H1 (cell line): ENCODE results near the gene MBD3L4. TPM values are rescaled to one million over a fixed set of nuclear protein-coding genes. Genes with fewer than 3 reads are reported as not detected.

Experiments
- BACH1 ChIP-seq: IDR thresholded peaks from 2 replicates; pipeline ENCODE4 v1.6.1; 2012; ENCODE audit warnings: low read length, improper control_type of control experiment
- CBX5 ChIP-seq: fragments of 300-800, 300-1000 bp; sonication (generic); IDR thresholded peaks from 2 replicates; pipeline ENCODE4 v1.7.1; 2016; ENCODE audit warnings: antibody characterized with exemption, low read length, low read depth
- CBX8 ChIP-seq: fragments of 300-800, 300-1000 bp; sonication (generic); IDR thresholded peaks from 2 replicates; pipeline ENCODE4 v1.7.1; 2016; ENCODE audit warnings: low read depth, low read length, borderline replicate concordance
- EP300 ChIP-seq, 2 experiments: IDR thresholded peaks; 1 replicate in 1 of 2; 2 replicates in 1 of 2; pipeline ENCODE4 v1.6.1; 2011 to 2012; ENCODE audit warnings: low read depth in 2 of 2, low read length in 2 of 2, mild to moderate bottlenecking in 2 of 2, borderline replicate concordance in 1 of 2, inconsistent platforms in 1 of 2, moderate library complexity in 1 of 2
- KDM1A ChIP-seq: fragments of 200-600, 300-600 bp; sonication (generic); IDR thresholded peaks from 2 replicates; pipeline ENCODE4 v1.7.1; 2016; ENCODE audit warnings: mild to moderate bottlenecking, low read length, borderline replicate concordance
- NRF1 ChIP-seq: IDR thresholded peaks from 2 replicates; pipeline ENCODE4 v1.6.1; 2011; ENCODE audit warnings: mild to moderate bottlenecking, low read depth, low read length, improper control_type of control experiment
- POU5F1 ChIP-seq: IDR thresholded peaks from 2 replicates; pipeline ENCODE4 v1.6.1; 2011; ENCODE audit warnings: low read depth, mild to moderate bottlenecking, low read length, moderate library complexity
- TAF1 ChIP-seq: IDR thresholded peaks from 2 replicates; pipeline ENCODE4 v1.6.1; 2011; ENCODE audit warnings: mild to moderate bottlenecking, low read depth, low read length
- TBP ChIP-seq: IDR thresholded peaks from 2 replicates; pipeline ENCODE4 v1.6.1; 2011; ENCODE audit warnings: low read depth, low read length, improper control_type of control experiment
- polyA plus RNA-seq, 7 experiments: library from polyadenylated mRNA; depleted of rRNA in 3 of 7; stranded (reverse) in 5 of 7; unstranded in 2 of 7; fragments of >200 nt in 5 of 7; fragments of 200-250 nt in 2 of 7; gene quantifications; 1 replicate in 5 of 7; 2 replicates in 1 of 7; 4 replicates in 1 of 7; pipeline versions ENCODE4 v1.2.1 to v1.2.3, GENCODE V29; 2011 to 2013; ENCODE audit warnings: missing spikeins in 2 of 7, mixed read lengths in 2 of 7
- total RNA-seq: library from RNA; stranded (reverse); fragmentation: NEBNext Ultra II Directional; extraction: Animal tissue kit (Norgen Biotek cat#: 25700); gene quantifications from 2 replicates; pipeline ENCODE4 v1.2.1, GENCODE V29; 2021
- TF ChIP-seq, protein P1 (sequence below): fragments of 300-600 bp; sonication (generic); IDR thresholded peaks from 2 replicates; pipeline ENCODE4 v1.7.1; 2012; ENCODE audit warnings: low read length, moderate library complexity, mild to moderate bottlenecking, inconsistent platforms; ENCODE audit not compliant: insufficient replicate concordance

MBD3L4 gene
- total and polyA plus RNA-seq, 2 of the 8 experiments (the other 6 are each of a cell fraction or from before 2014, with no cell fraction given) = not detected

DNA sequence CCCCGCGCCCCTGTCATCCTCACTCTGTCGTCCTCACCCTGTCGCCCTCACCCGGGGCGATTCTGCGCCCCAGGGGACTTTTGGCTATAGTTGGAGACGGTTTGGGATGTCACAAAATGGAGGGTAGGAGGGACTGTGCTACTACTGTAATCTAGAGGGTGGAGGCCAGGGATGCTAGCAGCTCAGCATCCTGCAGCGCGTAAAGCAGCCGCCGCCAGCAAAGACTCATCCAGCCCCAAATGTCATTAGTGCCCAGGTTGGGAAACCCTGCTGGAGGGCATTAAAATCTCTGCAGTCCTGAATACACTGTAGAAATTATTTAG is 29.9 kb upstream of the MBD3L4 start (continued):
- TF ChIP-seq, protein P1, sequence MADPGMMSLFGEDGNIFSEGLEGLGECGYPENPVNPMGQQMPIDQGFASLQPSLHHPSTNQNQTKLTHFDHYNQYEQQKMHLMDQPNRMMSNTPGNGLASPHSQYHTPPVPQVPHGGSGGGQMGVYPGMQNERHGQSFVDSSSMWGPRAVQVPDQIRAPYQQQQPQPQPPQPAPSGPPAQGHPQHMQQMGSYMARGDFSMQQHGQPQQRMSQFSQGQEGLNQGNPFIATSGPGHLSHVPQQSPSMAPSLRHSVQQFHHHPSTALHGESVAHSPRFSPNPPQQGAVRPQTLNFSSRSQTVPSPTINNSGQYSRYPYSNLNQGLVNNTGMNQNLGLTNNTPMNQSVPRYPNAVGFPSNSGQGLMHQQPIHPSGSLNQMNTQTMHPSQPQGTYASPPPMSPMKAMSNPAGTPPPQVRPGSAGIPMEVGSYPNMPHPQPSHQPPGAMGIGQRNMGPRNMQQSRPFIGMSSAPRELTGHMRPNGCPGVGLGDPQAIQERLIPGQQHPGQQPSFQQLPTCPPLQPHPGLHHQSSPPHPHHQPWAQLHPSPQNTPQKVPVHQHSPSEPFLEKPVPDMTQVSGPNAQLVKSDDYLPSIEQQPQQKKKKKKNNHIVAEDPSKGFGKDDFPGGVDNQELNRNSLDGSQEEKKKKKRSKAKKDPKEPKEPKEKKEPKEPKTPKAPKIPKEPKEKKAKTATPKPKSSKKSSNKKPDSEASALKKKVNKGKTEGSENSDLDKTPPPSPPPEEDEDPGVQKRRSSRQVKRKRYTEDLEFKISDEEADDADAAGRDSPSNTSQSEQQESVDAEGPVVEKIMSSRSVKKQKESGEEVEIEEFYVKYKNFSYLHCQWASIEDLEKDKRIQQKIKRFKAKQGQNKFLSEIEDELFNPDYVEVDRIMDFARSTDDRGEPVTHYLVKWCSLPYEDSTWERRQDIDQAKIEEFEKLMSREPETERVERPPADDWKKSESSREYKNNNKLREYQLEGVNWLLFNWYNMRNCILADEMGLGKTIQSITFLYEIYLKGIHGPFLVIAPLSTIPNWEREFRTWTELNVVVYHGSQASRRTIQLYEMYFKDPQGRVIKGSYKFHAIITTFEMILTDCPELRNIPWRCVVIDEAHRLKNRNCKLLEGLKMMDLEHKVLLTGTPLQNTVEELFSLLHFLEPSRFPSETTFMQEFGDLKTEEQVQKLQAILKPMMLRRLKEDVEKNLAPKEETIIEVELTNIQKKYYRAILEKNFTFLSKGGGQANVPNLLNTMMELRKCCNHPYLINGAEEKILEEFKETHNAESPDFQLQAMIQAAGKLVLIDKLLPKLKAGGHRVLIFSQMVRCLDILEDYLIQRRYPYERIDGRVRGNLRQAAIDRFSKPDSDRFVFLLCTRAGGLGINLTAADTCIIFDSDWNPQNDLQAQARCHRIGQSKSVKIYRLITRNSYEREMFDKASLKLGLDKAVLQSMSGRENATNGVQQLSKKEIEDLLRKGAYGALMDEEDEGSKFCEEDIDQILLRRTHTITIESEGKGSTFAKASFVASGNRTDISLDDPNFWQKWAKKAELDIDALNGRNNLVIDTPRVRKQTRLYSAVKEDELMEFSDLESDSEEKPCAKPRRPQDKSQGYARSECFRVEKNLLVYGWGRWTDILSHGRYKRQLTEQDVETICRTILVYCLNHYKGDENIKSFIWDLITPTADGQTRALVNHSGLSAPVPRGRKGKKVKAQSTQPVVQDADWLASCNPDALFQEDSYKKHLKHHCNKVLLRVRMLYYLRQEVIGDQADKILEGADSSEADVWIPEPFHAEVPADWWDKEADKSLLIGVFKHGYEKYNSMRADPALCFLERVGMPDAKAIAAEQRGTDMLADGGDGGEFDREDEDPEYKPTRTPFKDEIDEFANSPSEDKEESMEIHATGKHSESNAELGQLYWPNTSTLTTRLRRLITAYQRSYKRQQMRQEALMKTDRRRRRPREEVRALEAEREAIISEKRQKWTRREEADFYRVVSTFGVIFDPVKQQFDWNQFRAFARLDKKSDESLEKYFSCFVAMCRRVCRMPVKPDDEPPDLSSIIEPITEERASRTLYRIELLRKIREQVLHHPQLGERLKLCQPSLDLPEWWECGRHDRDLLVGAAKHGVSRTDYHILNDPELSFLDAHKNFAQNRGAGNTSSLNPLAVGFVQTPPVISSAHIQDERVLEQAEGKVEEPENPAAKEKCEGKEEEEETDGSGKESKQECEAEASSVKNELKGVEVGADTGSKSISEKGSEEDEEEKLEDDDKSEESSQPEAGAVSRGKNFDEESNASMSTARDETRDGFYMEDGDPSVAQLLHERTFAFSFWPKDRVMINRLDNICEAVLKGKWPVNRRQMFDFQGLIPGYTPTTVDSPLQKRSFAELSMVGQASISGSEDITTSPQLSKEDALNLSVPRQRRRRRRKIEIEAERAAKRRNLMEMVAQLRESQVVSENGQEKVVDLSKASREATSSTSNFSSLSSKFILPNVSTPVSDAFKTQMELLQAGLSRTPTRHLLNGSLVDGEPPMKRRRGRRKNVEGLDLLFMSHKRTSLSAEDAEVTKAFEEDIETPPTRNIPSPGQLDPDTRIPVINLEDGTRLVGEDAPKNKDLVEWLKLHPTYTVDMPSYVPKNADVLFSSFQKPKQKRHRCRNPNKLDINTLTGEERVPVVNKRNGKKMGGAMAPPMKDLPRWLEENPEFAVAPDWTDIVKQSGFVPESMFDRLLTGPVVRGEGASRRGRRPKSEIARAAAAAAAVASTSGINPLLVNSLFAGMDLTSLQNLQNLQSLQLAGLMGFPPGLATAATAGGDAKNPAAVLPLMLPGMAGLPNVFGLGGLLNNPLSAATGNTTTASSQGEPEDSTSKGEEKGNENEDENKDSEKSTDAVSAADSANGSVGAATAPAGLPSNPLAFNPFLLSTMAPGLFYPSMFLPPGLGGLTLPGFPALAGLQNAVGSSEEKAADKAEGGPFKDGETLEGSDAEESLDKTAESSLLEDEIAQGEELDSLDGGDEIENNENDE = no peak
- TF ChIP-seq TAF1 (no peak), CBX5 (no peak), TBP (no peak), KDM1A (no peak), CBX8 (no peak), NRF1 (no peak), BACH1 (no peak), EP300 (IDR thresholded peaks at IDR 0.05; ENCODE audit: borderline replicate concordance in 1 of 2, low read depth in 2 of 2, low read length in 2 of 2) (no peak), POU5F1 (no peak)
- TF ChIP-seq, all 59 proteins: peak for 0
